HL-60/S4 treated with retinoic acid at 250 ng/mL for 4 days and 3 days (cell line): ENCODE data around the gene NCAM2.

Source experiments
- in situ Hi-C: fragments of 300-500 bp; cut with MboI; formaldehyde crosslinking; loops from 2 replicates; pipeline ENCODE4 v1.7.0; 2022; ENCODE audit warnings: low sequenced_read_pairs

Gene NCAM2

DNA sequence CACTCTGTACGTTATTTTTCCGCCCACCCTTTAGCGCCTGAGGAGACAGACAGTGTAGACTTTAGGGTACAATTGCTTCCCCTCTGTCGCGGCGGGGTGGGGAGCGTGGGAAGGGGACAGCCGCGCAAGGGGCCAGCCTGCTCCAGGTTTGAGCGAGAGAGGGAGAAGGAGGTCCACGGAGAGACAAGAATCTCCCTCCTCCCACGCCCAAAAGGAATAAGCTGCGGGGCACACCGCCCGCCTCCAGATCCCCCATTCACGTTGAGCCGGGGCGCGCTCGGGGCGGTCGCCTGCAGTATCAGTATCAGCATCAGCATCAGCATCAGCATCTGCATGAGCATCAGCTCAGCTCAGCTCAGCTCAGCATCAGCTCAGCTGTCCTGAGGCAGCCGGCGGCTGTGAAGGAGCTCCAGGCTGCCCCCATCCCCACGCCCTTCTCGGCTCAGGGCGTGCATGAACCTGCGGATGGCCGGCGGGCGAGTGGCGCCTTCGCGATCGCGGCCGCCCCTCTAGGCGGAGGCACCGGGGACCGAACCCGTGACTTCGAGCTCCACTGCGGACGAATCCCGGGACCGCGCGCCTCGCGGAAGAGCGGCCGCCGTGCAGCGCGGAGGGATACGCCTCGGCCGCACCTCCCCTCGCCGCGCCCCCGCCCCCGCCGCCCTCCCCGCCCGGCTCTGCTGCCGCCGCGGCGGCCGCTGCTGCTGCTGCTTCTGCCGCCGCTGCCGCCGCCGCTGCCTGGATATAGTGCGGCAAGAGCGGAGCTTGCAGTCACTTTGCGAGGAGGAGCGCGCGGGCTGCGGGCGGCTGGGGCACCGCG, at the start of gene NCAM2:
TSS of gene NCAM2 (plus strand) at position 774 of the 820 bp plus-strand sequence.
- in situ Hi-C loops = no loop called here

DNA sequence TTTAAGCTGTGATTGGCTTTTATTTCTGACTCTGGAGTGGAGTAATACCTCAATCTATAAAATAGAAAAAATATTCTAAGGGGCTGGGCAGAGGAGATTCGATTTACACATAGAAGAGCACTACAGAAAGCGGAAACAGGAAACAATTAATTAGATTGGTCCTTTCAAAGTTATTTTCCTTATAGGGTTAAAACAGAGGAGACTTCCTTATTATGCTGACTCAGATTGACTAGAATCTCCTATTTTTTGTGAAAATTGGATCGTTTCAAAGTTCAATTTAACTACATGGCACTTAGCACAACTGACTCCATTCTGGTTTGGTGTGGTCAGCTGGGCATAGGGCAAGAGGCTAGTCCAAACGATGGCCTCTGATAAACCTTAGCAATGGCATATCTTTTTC, 48.3 kb upstream of the NCAM2 start:
- in situ Hi-C loops = no loop called here

DNA sequence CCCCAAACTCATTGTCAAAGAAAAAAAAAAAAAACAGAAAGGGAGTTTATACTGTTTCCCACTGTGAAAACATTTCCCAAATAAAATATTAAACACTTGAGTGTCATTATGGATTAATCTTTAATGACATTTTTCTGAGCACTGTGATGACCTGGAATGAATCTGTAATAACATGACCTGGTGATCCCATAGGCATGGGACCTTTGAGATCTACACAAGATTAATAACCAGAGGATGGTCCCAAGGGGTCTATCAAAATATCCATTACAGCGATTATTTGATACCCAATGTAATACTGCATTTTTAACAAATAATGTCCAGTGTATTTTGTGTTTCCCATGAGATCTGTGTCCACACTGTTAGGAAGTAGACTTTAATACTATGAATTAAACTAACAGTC, 32.4 kb upstream of the NCAM2 start:
- in situ Hi-C loops = no loop called here

- in situ Hi-C loops = no loop called here
These were observed 29.8 kb upstream of the NCAM2 start for GRCh38 chr21:20968391-20968790.

GRCh38 chr21:20970691-20971090, 27.5 kb upstream of the NCAM2 start:
- in situ Hi-C loops = no loop called here

DNA sequence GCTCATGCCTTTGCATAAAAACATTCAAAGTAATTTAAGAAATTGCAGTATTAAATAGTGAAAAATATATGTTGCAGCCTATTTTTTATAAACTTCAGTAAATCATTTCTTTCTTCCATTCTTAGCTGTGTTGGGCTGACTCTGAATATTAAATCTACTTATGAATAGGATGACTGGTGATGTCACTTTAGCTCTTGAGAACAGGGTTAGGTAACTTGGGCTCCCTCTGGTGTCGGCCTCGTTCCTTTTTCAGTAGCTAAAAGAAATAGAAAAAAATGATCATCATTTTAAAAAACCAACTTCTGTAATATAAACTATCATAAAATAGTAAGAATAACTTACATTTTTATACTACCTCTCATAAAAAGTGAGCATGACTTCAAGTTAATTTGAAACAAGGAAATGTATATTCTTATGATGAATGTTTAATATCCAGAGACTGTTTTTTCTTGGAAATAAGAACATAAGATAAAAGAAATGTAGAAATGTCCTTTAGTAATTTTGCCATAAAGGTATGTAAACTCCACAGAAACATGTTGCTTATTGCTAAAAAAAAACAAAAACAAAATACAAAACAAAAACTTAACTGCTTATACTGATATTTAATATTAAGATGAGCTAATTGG, 26.8 kb upstream of the NCAM2 start:
- in situ Hi-C loops = no loop called here

- in situ Hi-C loops = no loop called here
These were observed 3.4 kb upstream of the NCAM2 start for GRCh38 chr21:20994790-20995189.

DNA sequence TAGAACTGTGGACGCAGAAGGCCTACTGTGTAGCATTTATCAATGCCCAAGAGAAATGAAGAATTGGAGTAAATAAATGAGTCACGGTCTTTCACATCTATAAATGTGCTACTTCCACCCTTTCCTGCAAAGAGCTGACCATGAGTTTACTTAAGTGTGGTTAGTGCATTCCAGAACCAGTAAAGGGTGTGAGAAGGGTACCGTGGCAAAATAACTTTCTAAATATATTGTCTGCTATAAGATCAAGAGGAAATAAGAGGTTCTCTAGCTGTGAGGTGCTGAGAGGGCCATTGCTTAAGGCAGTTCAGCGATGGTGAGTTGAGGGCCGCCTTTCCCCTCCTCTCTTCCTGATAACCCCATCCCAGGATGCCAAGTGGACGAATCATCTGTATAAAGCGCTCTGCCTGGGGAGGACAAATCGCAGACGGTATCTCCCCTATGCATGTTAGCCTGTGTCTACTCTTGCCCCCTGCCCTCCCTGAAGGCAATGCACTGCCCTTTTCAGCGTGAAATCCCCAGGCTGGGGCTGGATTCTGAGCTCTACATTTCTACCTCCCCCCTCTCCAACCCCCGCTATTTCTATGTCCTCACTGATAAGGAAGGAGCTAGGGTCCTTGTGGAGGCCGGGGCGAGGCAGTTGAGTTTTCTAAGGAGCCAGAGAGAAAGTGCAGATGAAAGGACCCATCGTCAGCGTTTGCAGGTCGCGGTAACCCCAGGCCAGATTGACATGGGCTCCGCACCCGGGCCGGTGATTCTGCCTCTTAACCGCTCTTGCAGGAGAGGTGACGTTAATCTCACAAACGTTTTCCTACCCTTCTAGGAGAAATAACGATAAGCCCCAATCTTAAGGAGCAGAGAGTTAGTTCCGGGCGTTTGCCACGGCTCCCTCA, 1.5 kb upstream of the NCAM2 start:
- in situ Hi-C loops = no loop called here

DNA sequence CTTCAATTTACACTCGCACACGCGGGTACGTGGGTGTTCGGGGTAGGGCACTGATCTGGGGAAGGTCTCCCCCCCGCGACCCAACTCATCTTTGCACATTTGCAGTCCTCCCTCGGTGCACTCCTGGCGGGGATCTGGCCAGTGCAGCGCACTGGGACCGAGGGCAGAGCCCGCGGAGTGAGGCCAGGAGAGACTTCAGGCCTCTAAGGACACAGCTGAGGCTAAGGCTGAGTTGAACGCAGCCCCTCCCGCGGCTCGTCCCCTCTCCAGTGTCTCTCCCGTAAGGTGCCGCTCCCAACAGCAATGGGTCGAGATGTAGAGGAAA, 936 bp upstream of the NCAM2 start:
- in situ Hi-C loops = no loop called here

- in situ Hi-C loops = no loop called here
These were observed 214 bp downstream of the NCAM2 start for GRCh38 chr21:20998456-20998789.

DNA sequence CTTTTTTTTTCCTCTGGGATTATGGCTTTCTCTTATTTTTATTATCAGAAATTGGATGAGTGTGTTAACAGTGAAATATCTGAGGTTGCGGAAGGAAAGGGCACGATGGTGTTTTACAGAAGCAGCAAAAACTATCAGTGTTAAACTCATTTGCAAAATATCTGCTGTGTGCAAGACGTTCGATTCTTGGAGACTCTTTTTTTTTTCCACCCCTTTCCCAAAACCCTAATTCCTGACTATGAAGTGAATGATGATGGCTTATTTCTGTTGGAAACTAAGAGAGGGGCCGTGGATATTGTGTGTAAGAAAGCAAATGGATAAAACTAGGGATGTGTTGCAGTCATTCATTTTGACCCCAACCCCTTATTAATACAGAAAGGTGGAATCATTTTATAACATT, 677 bp downstream of the NCAM2 start:
- in situ Hi-C loops = no loop called here

GRCh38 chr21:20999659-21000058, 1.4 kb downstream of the NCAM2 start:
- in situ Hi-C loops = no loop called here

- in situ Hi-C loops = no loop called here
These were observed 2.5 kb downstream of the NCAM2 start for GRCh38 chr21:21000591-21001175.

- in situ Hi-C loops = no loop called here
These were observed 3.4 kb downstream of the NCAM2 start for GRCh38 chr21:21001591-21002100.

DNA sequence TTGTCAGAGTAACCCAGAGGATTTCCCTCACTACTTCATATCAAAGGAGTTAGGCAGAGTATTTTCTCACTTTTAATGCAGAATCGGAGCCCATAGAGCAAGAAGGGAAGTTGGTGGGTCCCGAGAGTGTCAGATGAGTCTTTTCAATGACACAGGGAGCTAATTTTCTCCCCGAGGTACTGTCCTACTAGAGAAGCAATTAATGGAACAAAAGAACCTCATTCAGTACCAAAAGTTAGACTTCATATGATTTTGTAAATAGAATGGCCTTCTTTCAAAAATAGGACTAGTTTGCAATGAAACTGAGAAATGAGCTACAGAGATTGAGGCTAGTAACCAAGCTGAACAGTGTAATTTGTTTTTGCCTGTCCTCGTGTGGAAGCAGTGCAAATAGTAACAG, 3.9 kb downstream of the NCAM2 start:
- in situ Hi-C loops = no loop called here

- in situ Hi-C loops = no loop called here
These were observed 5.5 kb downstream of the NCAM2 start for GRCh38 chr21:21003701-21004100.

GRCh38 chr21:21007606-21008005, 9.4 kb downstream of the NCAM2 start:
- in situ Hi-C loops = no loop called here

GRCh38 chr21:21010228-21010627, 12.0 kb downstream of the NCAM2 start:
- in situ Hi-C loops = no loop called here

DNA sequence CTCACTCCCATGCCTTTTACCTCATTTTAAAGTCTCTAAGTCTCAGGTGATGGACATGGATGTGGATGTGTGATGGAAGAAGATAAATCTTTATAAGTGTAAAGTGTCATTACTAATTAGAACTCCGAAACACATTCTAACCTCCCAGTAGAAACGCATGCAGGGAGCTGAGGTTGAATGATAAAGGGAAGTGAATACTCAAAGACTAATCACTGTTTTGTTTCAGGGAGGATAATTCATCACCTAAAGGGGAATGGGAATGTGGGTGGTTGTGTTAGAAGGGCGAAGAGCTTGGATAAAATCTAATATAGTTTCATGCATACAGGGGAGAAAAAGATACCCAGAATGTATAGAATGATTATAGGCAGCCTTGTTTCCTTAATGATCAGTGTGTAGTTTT, 12.5 kb downstream of the NCAM2 start:
- in situ Hi-C loops = no loop called here

GRCh38 chr21:21018821-21019220, 20.6 kb downstream of the NCAM2 start:
- in situ Hi-C loops = no loop called here

DNA sequence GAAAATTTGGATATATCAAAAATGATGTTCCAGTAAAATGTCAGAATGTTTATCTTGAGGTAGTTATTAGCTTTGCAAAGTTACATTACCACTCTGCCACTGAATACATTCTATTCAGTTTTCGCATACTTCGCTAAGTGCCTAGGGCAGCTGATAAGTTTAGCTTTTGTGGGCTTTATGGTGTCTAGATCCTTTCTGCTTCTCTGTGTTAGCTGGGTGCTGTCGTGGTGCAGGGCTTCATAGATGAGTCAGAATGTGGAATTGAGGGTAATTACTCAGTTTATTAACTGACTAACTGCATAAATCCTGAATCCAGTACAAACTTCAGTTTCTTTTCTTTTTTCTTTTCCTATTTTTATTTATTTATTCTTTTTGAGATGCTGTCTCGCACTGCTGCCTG, 21.5 kb downstream of the NCAM2 start:
- in situ Hi-C loops = no loop called here
